HepG2 (cell line): ENCODE results near the gene PNPLA2. TPM values are rescaled to one million over a fixed set of nuclear protein-coding genes. Genes with fewer than 3 reads are reported as not detected.

ENCODE experiments used
- DNMT3B ChIP-seq: conservative IDR thresholded peaks from 2 replicates; pipeline ENCODE4 v1.6.1; 2016; ENCODE audit warnings: missing biosample characterization, control low read depth
- GATA4 ChIP-seq: sonication (generic); IDR thresholded peaks from 2 replicates; pipeline ENCODE4 v1.6.1; 2016; ENCODE audit warnings: antibody characterized with exemption, low read depth, borderline replicate concordance
- NFIB ChIP-seq: sonication (generic); formaldehyde crosslinking; IDR thresholded peaks from 2 replicates; pipeline ENCODE4 v1.9.0; 2021; ENCODE audit warnings: missing genetic modification reagents, mild to moderate bottlenecking, borderline replicate concordance
- YEATS4 ChIP-seq: sonication (generic); formaldehyde crosslinking; IDR thresholded peaks from 2 replicates; pipeline ENCODE4 v1.4.0; 2020; ENCODE audit warnings: missing genetic modification reagents, borderline replicate concordance
- ZFP90 ChIP-seq: sonication (generic); formaldehyde crosslinking; IDR thresholded peaks from 2 replicates; pipeline ENCODE4 v1.8.0; 2022; ENCODE audit warnings: missing genetic modification reagents, mild to moderate bottlenecking, inconsistent platforms, borderline replicate concordance
- ZNF205 ChIP-seq: IDR thresholded peaks from 2 replicates; pipeline ENCODE4 v1.6.1; 2018; ENCODE audit warnings: missing biosample characterization, missing genetic modification reagents
- ZNF737 ChIP-seq: sonication (generic); formaldehyde crosslinking; IDR thresholded peaks from 2 replicates; pipeline ENCODE4 v1.5.0; 2020; ENCODE audit warnings: missing genetic modification reagents, mild to moderate bottlenecking, borderline replicate concordance
- polyA plus RNA-seq, 8 experiments: library from polyadenylated mRNA; depleted of rRNA in 3 of 8; stranded (reverse) in 7 of 8; unstranded in 1 of 8; fragments of >200 nt; fragmentation: Illumina TruSeq in 4 of 8; extraction: Trizol in 4 of 8; gene quantifications; 2 replicates each; pipeline versions ENCODE4 v1.2.1 to v1.2.3, GENCODE V29; 2011 to 2016; ENCODE audit warnings: low read depth in 4 of 8, missing spikeins in 1 of 8, mixed read lengths in 1 of 8; ENCODE audit not compliant: insufficient read depth in 1 of 8
- total RNA-seq, 5 experiments: library from RNA; depleted of rRNA; stranded (reverse); fragments of >200 nt; fragmentation: Illumina TruSeq; extraction: Trizol; gene quantifications; 2 replicates each; pipeline ENCODE4 v1.2.3, GENCODE V29; 2016; ENCODE audit warnings: low read depth in 1 of 5
- TF ChIP-seq, protein P1 (sequence below): sonication (generic); formaldehyde crosslinking; IDR thresholded peaks from 2 replicates; pipeline ENCODE4 v1.5.1; 2020; ENCODE audit warnings: missing genetic modification reagents, mild to moderate bottlenecking, borderline replicate concordance
- TF ChIP-seq, protein P2 (sequence below): sonication (generic); formaldehyde crosslinking; IDR thresholded peaks from 2 replicates; pipeline ENCODE4 v1.4.0; 2020; ENCODE audit warnings: missing genetic modification reagents, borderline replicate concordance
- TF ChIP-seq, protein P3 (sequence below), 2 experiments: IDR thresholded peaks; 2 replicates each; pipeline ENCODE4 v1.6.1; 2011 to 2012; ENCODE audit warnings: low read length in 2 of 2, borderline replicate concordance in 1 of 2, low read depth in 1 of 2, mild to moderate bottlenecking in 1 of 2, moderate library complexity in 1 of 2
- TF ChIP-seq, protein P4 (sequence below): IDR thresholded peaks from 2 replicates; pipeline ENCODE4 v1.6.1; 2016; ENCODE audit warnings: low read depth, borderline replicate concordance
- TF ChIP-seq, protein P5 (sequence below): sonication (generic); formaldehyde crosslinking; IDR thresholded peaks from 2 replicates; pipeline ENCODE4 v1.4.0; 2020; ENCODE audit warnings: missing genetic modification reagents
- TF ChIP-seq, protein P6 (sequence below): sonication (generic); formaldehyde crosslinking; IDR thresholded peaks from 2 replicates; pipeline ENCODE4 v1.4.0; 2020; ENCODE audit warnings: mild to moderate bottlenecking, missing genetic modification reagents

Gene PNPLA2
- total and polyA plus RNA-seq, 2 of the 13 experiments (the other 11 are each of a cell fraction or from before 2014, with no cell fraction given), result 10.5 to 43.2 TPM

DNA sequence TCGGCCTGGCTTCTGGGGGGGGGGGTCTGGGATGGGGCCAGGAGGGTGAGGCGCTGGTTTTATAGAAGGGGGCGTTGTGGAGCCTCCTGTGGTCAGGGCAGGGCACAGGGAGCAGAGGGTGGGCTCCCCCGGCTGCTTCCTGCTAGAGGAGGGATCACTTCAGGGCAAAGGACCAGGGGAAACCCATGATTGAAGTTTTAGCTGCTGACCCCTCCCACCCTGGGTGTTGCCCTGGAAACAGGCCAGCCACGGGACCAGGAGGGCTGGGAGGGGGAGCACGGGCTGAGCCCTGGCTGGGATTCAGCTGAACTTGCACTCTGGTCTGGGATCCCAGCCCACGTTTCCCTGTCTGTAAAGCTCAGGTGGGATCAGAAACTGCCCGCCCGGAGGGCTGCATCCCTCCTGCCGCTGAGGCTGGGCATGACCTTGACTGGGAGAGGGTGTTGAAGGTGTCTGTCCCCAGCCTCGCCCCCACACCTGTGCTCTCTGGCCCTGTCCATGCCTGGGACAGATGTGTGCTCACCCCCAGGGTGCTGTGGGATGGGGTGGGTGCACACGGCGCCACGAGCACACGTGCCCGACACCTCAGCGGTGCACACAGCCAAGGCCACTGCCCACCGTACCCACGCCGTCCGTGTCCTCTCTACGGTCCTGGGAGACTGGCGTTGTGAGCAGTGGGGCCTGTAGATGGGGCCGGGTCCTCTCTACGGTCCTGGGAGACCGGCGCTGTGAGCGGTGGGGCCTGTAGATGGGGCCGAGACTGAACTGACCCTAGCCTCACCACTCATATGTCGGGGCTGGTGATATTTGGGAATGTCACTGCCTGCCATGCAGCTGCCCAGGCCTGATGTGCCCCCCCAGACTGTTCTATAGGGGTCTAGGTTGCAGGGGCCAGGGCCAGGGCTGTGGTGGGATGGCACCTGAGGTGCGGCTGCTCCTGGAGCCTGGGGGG is 26.3 kb downstream of the PNPLA2 start (continued):
- TF ChIP-seq, protein P1, sequence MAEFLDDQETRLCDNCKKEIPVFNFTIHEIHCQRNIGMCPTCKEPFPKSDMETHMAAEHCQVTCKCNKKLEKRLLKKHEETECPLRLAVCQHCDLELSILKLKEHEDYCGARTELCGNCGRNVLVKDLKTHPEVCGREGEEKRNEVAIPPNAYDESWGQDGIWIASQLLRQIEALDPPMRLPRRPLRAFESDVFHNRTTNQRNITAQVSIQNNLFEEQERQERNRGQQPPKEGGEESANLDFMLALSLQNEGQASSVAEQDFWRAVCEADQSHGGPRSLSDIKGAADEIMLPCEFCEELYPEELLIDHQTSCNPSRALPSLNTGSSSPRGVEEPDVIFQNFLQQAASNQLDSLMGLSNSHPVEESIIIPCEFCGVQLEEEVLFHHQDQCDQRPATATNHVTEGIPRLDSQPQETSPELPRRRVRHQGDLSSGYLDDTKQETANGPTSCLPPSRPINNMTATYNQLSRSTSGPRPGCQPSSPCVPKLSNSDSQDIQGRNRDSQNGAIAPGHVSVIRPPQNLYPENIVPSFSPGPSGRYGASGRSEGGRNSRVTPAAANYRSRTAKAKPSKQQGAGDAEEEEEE (CRISPR knock-in tag), result no peak
- TF ChIP-seq YEATS4 (CRISPR knock-in tag) (no peak; the same call in 1 of the 2 replicates), DNMT3B (no peak), ZNF737 (CRISPR knock-in tag) (no peak), NFIB (no peak), ZFP90 (CRISPR knock-in tag) (no peak), ZNF205 (CRISPR knock-in tag) (no peak), GATA4 (no peak)
- TF ChIP-seq, protein P2, sequence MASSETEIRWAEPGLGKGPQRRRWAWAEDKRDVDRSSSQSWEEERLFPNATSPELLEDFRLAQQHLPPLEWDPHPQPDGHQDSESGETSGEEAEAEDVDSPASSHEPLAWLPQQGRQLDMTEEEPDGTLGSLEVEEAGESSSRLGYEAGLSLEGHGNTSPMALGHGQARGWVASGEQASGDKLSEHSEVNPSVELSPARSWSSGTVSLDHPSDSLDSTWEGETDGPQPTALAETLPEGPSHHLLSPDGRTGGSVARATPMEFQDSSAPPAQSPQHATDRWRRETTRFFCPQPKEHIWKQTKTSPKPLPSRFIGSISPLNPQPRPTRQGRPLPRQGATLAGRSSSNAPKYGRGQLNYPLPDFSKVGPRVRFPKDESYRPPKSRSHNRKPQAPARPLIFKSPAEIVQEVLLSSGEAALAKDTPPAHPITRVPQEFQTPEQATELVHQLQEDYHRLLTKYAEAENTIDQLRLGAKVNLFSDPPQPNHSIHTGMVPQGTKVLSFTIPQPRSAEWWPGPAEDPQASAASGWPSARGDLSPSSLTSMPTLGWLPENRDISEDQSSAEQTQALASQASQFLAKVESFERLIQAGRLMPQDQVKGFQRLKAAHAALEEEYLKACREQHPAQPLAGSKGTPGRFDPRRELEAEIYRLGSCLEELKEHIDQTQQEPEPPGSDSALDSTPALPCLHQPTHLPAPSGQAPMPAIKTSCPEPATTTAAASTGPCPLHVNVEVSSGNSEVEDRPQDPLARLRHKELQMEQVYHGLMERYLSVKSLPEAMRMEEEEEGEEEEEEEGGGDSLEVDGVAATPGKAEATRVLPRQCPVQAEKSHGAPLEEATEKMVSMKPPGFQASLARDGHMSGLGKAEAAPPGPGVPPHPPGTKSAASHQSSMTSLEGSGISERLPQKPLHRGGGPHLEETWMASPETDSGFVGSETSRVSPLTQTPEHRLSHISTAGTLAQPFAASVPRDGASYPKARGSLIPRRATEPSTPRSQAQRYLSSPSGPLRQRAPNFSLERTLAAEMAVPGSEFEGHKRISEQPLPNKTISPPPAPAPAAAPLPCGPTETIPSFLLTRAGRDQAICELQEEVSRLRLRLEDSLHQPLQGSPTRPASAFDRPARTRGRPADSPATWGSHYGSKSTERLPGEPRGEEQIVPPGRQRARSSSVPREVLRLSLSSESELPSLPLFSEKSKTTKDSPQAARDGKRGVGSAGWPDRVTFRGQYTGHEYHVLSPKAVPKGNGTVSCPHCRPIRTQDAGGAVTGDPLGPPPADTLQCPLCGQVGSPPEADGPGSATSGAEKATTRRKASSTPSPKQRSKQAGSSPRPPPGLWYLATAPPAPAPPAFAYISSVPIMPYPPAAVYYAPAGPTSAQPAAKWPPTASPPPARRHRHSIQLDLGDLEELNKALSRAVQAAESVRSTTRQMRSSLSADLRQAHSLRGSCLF (CRISPR knock-in tag), result no peak
- TF ChIP-seq, protein P3, sequence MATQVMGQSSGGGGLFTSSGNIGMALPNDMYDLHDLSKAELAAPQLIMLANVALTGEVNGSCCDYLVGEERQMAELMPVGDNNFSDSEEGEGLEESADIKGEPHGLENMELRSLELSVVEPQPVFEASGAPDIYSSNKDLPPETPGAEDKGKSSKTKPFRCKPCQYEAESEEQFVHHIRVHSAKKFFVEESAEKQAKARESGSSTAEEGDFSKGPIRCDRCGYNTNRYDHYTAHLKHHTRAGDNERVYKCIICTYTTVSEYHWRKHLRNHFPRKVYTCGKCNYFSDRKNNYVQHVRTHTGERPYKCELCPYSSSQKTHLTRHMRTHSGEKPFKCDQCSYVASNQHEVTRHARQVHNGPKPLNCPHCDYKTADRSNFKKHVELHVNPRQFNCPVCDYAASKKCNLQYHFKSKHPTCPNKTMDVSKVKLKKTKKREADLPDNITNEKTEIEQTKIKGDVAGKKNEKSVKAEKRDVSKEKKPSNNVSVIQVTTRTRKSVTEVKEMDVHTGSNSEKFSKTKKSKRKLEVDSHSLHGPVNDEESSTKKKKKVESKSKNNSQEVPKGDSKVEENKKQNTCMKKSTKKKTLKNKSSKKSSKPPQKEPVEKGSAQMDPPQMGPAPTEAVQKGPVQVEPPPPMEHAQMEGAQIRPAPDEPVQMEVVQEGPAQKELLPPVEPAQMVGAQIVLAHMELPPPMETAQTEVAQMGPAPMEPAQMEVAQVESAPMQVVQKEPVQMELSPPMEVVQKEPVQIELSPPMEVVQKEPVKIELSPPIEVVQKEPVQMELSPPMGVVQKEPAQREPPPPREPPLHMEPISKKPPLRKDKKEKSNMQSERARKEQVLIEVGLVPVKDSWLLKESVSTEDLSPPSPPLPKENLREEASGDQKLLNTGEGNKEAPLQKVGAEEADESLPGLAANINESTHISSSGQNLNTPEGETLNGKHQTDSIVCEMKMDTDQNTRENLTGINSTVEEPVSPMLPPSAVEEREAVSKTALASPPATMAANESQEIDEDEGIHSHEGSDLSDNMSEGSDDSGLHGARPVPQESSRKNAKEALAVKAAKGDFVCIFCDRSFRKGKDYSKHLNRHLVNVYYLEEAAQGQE (IDR thresholded peaks at IDR 0.05; ENCODE audit: borderline replicate concordance in 1 of 2, low read depth in 1 of 2, low read length in 2 of 2), result no peak
- TF ChIP-seq, protein P4, sequence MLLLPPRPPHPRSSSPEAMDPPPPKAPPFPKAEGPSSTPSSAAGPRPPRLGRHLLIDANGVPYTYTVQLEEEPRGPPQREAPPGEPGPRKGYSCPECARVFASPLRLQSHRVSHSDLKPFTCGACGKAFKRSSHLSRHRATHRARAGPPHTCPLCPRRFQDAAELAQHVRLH (CRISPR knock-in tag), result 0 out of 2 replicates have a peak, but pooled peaks have one; percentile 25
- TF ChIP-seq, protein P5, sequence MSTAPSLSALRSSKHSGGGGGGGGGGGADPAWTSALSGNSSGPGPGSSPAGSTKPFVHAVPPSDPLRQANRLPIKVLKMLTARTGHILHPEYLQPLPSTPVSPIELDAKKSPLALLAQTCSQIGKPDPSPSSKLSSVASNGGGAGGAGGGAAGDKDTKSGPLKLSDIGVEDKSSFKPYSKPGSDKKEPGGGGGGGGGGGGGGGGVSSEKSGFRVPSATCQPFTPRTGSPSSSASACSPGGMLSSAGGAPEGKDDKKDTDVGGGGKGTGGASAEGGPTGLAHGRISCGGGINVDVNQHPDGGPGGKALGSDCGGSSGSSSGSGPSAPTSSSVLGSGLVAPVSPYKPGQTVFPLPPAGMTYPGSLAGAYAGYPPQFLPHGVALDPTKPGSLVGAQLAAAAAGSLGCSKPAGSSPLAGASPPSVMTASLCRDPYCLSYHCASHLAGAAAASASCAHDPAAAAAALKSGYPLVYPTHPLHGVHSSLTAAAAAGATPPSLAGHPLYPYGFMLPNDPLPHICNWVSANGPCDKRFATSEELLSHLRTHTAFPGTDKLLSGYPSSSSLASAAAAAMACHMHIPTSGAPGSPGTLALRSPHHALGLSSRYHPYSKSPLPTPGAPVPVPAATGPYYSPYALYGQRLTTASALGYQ (CRISPR knock-in tag), result no peak
- TF ChIP-seq, protein P6, sequence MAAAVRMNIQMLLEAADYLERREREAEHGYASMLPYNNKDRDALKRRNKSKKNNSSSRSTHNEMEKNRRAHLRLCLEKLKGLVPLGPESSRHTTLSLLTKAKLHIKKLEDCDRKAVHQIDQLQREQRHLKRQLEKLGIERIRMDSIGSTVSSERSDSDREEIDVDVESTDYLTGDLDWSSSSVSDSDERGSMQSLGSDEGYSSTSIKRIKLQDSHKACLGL (CRISPR knock-in tag), result no peak; the same call in 1 of the 2 replicates
